ENCODE data around the gene DBT.

Gene DBT

DNA sequence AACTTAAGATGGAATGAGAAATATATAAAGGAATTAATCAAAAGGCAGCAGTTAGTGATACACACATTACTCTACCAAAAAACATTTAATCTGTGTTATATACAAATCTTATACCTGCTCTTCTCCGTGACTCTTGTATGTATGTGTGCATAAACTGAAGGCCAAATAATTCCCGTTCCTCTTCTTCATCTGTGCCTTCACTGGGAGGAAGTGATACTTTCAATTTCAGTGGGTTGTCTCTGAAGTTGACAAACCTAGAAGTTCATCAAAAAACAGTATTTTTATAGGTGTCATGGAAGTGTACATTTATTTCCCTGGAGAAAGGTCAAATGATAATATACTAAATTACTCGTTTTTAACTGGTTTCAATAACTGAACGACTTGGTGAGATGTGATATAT is 97.4 kb downstream of the DBT start:
- no peak for DNase-seq (ENCODE audit: low read depth)
- TF ChIP-seq MYC (IDR thresholded peaks at IDR 0.05; ENCODE audit: low read depth, low read length) = no peak
- TF ChIP-seq, protein P1, sequence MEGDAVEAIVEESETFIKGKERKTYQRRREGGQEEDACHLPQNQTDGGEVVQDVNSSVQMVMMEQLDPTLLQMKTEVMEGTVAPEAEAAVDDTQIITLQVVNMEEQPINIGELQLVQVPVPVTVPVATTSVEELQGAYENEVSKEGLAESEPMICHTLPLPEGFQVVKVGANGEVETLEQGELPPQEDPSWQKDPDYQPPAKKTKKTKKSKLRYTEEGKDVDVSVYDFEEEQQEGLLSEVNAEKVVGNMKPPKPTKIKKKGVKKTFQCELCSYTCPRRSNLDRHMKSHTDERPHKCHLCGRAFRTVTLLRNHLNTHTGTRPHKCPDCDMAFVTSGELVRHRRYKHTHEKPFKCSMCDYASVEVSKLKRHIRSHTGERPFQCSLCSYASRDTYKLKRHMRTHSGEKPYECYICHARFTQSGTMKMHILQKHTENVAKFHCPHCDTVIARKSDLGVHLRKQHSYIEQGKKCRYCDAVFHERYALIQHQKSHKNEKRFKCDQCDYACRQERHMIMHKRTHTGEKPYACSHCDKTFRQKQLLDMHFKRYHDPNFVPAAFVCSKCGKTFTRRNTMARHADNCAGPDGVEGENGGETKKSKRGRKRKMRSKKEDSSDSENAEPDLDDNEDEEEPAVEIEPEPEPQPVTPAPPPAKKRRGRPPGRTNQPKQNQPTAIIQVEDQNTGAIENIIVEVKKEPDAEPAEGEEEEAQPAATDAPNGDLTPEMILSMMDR (IDR thresholded peaks at IDR 0.05; ENCODE audit: low read depth, low read length) = no peak
- TF ChIP-seq, protein P2, sequence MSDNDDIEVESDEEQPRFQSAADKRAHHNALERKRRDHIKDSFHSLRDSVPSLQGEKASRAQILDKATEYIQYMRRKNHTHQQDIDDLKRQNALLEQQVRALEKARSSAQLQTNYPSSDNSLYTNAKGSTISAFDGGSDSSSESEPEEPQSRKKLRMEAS (IDR thresholded peaks at IDR 0.05; ENCODE audit: low read depth, low read length) = no peak
- TF ChIP-seq POLR2A (IDR thresholded peaks at IDR 0.05; ENCODE audit: extremely low read depth, insufficient read length) = no peak

DNA sequence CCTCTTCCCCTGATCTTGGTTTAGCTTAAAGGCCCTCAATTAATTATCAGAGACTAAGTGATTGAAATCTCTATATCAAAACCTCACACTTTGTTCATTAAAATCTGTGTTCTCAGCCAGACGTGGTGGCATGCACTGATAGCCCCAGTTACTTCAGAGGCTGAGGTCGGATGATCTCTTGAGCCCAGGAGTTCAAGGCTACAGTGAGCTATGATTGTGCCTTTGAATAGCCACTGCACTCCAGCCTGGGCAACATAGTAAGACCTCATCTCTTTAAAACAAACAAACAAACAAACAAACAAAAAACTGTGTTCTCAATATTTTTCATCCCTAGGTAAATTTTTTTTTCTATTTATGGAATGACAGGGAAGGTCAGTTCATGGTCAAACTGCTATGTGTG is 98.0 kb downstream of the DBT start:
- TF ChIP-seq, protein P1 (IDR thresholded peaks at IDR 0.05; ENCODE audit: low read depth, low read length) = no peak
- H3K4me3 ChIP-seq (ENCODE audit: low read depth, low read length) = no peak overlapping the region

More for the DNA sequence above, 97.4 kb downstream of the DBT start:
- no peak overlapping the region for H3K4me3 ChIP-seq (ENCODE audit: low read depth, low read length)

DNA sequence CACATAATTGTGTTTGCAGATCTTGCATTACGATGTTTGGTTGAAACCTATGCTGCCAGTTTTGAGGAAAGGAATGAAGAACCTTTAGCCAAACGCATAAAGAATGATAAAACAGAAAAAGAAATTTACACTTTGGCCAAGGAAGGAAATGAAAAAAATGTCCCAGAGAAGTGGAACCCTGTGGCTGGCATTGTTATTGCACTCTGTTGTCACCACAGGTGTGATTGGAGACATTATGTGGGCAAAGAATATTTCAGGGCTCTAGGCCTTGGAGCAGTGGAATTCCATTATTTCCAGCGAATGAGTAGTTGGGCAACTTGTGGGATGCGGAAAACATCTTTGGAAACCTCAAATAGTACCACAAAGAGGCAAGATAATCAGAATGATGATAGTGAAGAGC is 101.8 kb downstream of the DBT start:
- H3K4me3 ChIP-seq (ENCODE audit: low read depth, low read length) = no peak overlapping the region
- no peak for DNase-seq (ENCODE audit: low read depth)
- TF ChIP-seq POLR2A (IDR thresholded peaks at IDR 0.05; ENCODE audit: extremely low read depth, insufficient read length) (no peak), MYC (IDR thresholded peaks at IDR 0.05; ENCODE audit: low read depth, low read length) (no peak)
- TF ChIP-seq, protein P2 (IDR thresholded peaks at IDR 0.05; ENCODE audit: low read depth, low read length) = no peak
- TF ChIP-seq, protein P1 (IDR thresholded peaks at IDR 0.05; ENCODE audit: low read depth, low read length) = no peak

More for the DNA sequence above, 98.0 kb downstream of the DBT start:
- no peak for DNase-seq (ENCODE audit: low read depth)

DNA sequence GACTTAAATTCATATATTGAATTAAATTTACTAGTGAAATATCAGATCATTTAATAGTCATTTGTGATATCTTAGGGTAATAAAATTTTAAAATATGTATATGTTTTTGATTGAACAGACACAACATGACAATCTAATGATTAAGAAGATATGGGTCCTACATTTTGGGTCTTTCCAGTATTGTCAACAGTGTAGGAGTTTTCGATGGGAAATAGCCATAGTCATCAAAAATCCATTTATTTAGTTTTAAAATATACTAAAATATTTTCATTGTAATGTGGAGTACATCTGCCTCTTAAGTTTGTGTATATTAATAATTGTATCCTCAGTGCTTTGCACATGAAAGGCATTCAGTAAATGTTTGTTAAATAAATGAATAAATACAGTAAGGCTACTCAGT is 102.7 kb downstream of the DBT start:
- TF ChIP-seq, protein P1 (IDR thresholded peaks at IDR 0.05; ENCODE audit: low read depth, low read length) = no peak
- TF ChIP-seq MYC (IDR thresholded peaks at IDR 0.05; ENCODE audit: low read depth, low read length) (no peak), POLR2A (IDR thresholded peaks at IDR 0.05; ENCODE audit: extremely low read depth, insufficient read length) (no peak)
- TF ChIP-seq, protein P2 (IDR thresholded peaks at IDR 0.05; ENCODE audit: low read depth, low read length) = no peak
- DNase-seq (ENCODE audit: low read depth) = no peak
- no peak overlapping the region for H3K4me3 ChIP-seq (ENCODE audit: low read depth, low read length)

DNA sequence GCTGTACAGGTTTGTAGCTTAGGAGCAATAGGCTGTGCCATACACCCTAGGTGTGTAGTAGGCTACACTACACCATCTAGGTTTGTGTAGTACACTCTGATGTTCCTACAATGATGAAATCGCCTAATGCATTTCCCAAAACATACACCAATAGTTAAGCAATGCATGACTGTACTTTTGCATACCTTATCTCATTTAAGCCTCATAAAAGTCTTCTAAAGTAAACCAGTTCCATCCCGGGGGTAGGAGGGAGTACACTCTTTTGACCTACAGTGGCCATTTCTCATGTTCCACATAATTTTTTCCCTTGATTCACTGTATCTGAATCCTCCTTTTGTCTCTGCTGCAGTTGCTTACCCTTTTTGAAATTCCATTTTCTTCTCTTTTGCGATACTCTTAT is 104.5 kb downstream of the DBT start:
- DNase-seq (ENCODE audit: low read depth) = no peak
- H3K4me3 ChIP-seq (ENCODE audit: low read depth, low read length) = no peak overlapping the region
- TF ChIP-seq, protein P2 (IDR thresholded peaks at IDR 0.05; ENCODE audit: low read depth, low read length) = no peak

DNA sequence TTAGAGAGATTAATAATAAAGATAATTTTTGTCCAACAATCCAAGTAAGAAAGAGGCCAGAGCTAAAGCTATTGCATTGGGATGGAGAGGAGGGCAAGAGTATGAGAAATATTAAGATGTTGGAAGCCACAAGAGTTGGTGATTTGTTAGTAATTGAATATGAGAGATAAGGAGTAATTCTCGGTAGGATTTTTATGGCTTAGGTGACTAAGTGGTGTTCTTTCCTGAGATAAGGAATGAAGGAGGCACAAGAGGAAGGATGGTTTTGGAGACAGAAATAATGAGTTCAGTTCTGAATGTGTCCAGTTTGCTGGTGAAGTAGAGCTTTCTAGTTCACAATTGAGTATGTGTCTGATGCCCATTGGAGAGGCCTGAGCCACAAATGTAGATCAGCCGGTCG is 107.3 kb downstream of the DBT start:
- DNase-seq (ENCODE audit: low read depth) = no peak
- no peak overlapping the region for H3K4me3 ChIP-seq (ENCODE audit: low read depth, low read length)
- TF ChIP-seq, protein P2 (IDR thresholded peaks at IDR 0.05; ENCODE audit: low read depth, low read length) = no peak
- TF ChIP-seq, protein P1 (IDR thresholded peaks at IDR 0.05; ENCODE audit: low read depth, low read length) = no peak
- TF ChIP-seq POLR2A (IDR thresholded peaks at IDR 0.05; ENCODE audit: extremely low read depth, insufficient read length) (no peak), MYC (IDR thresholded peaks at IDR 0.05; ENCODE audit: low read depth, low read length) (no peak)

All from NB4 (cell line).